Upper lobe of left lung (tissue), 6 donors: ENCODE measurements around the gene PPP2R3B. TPM values are rescaled to one million over a fixed set of nuclear protein-coding genes. Genes with fewer than 3 reads are reported as not detected.

Source experiments
- ATAC-seq, 2 donors: fragments of 200-7000 bp; cut with Tn5 transposase; one replicate each; pipeline ENCODE4 v1.9.1; 2022; ENCODE audit warnings: mild to moderate bottlenecking in 2 of 2, moderate library complexity in 2 of 2; ENCODE audit not compliant: low FRiP score in 2 of 2
- DNase-seq, 2 donors: peaks; one replicate each; pipeline ENCODE4 v3.0.0-alpha.2; 2019 to 2020
- H3K27ac ChIP-seq, 4 donors: fragments of 200-600 bp; sonication (generic); one replicate each; pipeline ENCODE4 v1.5.1; 2016 to 2019
- H3K27me3 ChIP-seq, 4 donors: fragments of 200-600 bp; sonication (generic); one replicate each; pipeline ENCODE4 v1.5.1; 2017 to 2019
- H3K36me3 ChIP-seq, 4 donors: fragments of 200-600 bp; sonication (generic); one replicate each; pipeline ENCODE4 v1.5.1; 2016 to 2019
- H3K4me1 ChIP-seq, 4 donors: fragments of 200-600 bp; sonication (generic); one replicate each; pipeline ENCODE4 v1.5.1; 2018 to 2019
- H3K4me3 ChIP-seq, 4 donors: fragments of 200-600 bp; sonication (generic); one replicate each; pipeline ENCODE4 v1.5.1; 2017 to 2019; ENCODE audit warnings: mild to moderate bottlenecking in 2 of 4, moderate library complexity in 1 of 4
- H3K9me3 ChIP-seq, 4 donors: fragments of 200-600 bp; sonication (generic); one replicate each; pipeline ENCODE4 v1.5.1; 2018 to 2019
- CTCF ChIP-seq, 6 experiments: fragments of 450-650 bp in 4 of 6; fragments of 200-600 bp in 2 of 6; sonication (generic) in 2 of 6; IDR thresholded peaks; one replicate each; pipeline ENCODE4 v1.5.1; 2016 to 2019; ENCODE audit warnings: antibody characterized with exemption in 6 of 6
- EP300 ChIP-seq, 4 donors: sonication (generic); formaldehyde crosslinking; IDR thresholded peaks; one replicate each; pipeline ENCODE4 v1.5.1; 2017; ENCODE audit warnings: antibody characterized with exemption in 4 of 4, control low read depth in 2 of 4
- POLR2A ChIP-seq, 4 donors: fragments of 450-650 bp; IDR thresholded peaks; one replicate each; pipeline ENCODE4 v1.5.1; 2016 to 2017; ENCODE audit warnings: antibody characterized with exemption in 4 of 4, mild to moderate bottlenecking in 2 of 4
- POLR2AphosphoS5 ChIP-seq, 2 donors: sonication (generic); formaldehyde crosslinking; IDR thresholded peaks; one replicate each; pipeline ENCODE4 v1.5.1; 2017; ENCODE audit warnings: antibody characterized with exemption in 2 of 2
- WGBS, 2 donors: methylation state at CpG; one replicate each; pipeline ENCODE4 v1.1.5; 2017 to 2018; 5-methylcytosine and 5-hydroxymethylcytosine counted together
- total RNA-seq, 6 donors: library from RNA; depleted of rRNA in 4 of 6; stranded (reverse); fragments of >200 nt in 4 of 6; gene quantifications; one replicate each; pipeline versions ENCODE4 v1.1.0 to v1.2.1, GENCODE V29; 2016 to 2021
- donor health status: DM: no; HTN: no; CAD: no; lungs with moderate emphysema.
- donor health status: DM: no; HTN: yes; CAD: no; lungs with severe emphysema.

PPP2R3B gene
- total RNA-seq, 6 donors from 2014 or later: 8.7 to 72.3 (median 15.1) TPM

- H3K36me3 ChIP-seq: no peaks in the 10 kb centered on the region
- ATAC-seq (peak in 1 of 2 donors; percentile 13), DNase-seq (no peak)
- H3K27ac ChIP-seq: no peak overlapping the region
- 91 to 92% methylated on average over 43 to 46 of the region's 48 CpGs for WGBS, 2 donors
- H3K4me1 ChIP-seq: peaks cover 15 to 25% (median 20%) of the 10 kb centered on the region in 4 donors
- no peak overlapping the region for H3K4me3 ChIP-seq
- TF ChIP-seq POLR2A (IDR thresholded peaks at IDR 0.05) (no peak), POLR2AphosphoS5 (IDR thresholded peaks at IDR 0.05) (no peak), CTCF (IDR thresholded peaks at IDR 0.05) (no peak), EP300 (IDR thresholded peaks at IDR 0.05) (no peak)
- H3K27me3 ChIP-seq: peaks cover 0 to 35% (median 3%) of the 10 kb centered on the region in 4 donors
- no peaks in the 10 kb centered on the region for H3K9me3 ChIP-seq
Measured at GRCh38 chrX:370963-371745, 15.6 kb downstream of the PPP2R3B start.

GRCh38 chrX:370244-370962 is 16.3 kb downstream of the PPP2R3B start:
- Histone ChIP-seq H3K36me3 (no peaks in the 10 kb centered on the region), H3K4me1 (peaks cover 15 to 25% (median 20%) of the 10 kb centered on the region in 4 donors), H3K9me3 (no peaks in the 10 kb centered on the region), H3K27ac (no peak overlapping the region), H3K4me3 (no peak overlapping the region), H3K27me3 (peaks cover 0 to 35% (median 3%) of the 10 kb centered on the region in 4 donors)
- 92 to 97% methylated on average over 29 to 43 of the region's 43 CpGs for WGBS, 2 donors
- no peak for DNase-seq
- TF ChIP-seq EP300 (IDR thresholded peaks at IDR 0.05) (no peak), POLR2A (IDR thresholded peaks at IDR 0.05) (no peak), POLR2AphosphoS5 (IDR thresholded peaks at IDR 0.05) (no peak), CTCF (IDR thresholded peaks at IDR 0.05) (no peak)
- peak; percentile 13 to 41 for ATAC-seq

GRCh38 chrX:369563-370101 is 17.1 kb downstream of the PPP2R3B start:
- 89% methylated on average over 7 to 26 of the region's 34 CpGs for WGBS, 2 donors

More at GRCh38 chrX:369563-370101, 17.1 kb downstream of the PPP2R3B start:
- Histone ChIP-seq H3K36me3 (no peaks in the 10 kb centered on the region), H3K27ac (no peak overlapping the region), H3K27me3 (peaks cover 0 to 30% (median 3%) of the 10 kb centered on the region in 4 donors), H3K4me1 (peaks cover 11 to 22% (median 18%) of the 10 kb centered on the region in 4 donors), H3K9me3 (no peaks in the 10 kb centered on the region), H3K4me3 (no peak overlapping the region)
- peak in 1 of 2 donors; percentile 79 for DNase-seq
- ATAC-seq: peak in 1 of 2 donors; percentile 31
- TF ChIP-seq POLR2A (IDR thresholded peaks at IDR 0.05) (no peak), CTCF (IDR thresholded peaks at IDR 0.05) (no peak), POLR2AphosphoS5 (IDR thresholded peaks at IDR 0.05) (no peak), EP300 (IDR thresholded peaks at IDR 0.05) (no peak)
